Mammary microvascular endothelial cell (primary cell): ENCODE data around the gene LRRD1. TPM values are rescaled to one million over a fixed set of nuclear protein-coding genes. Genes with fewer than 3 reads are reported as not detected.

Experiments
- total RNA-seq: library from RNA; depleted of rRNA; stranded (reverse); fragments of >200 nt; gene quantifications from 2 replicates; pipeline ENCODE4 v1.2.3, GENCODE V29; 2015

LRRD1 gene
- 0.07 TPM in 1 of 2 replicates, not detected in the other for total RNA-seq

GRCh38 chr7:92178928-92179924 lies at the start of gene LRRD1:
Gene LRRD1 (minus strand): TSS chr7:92179142. CDS start chr7:92165202, 13,940 bp downstream.

GRCh38 chr7:92134271-92135051 lies 44.5 kb downstream of the LRRD1 start, which contains the start of gene CYP51A1:
Gene CYP51A1 (minus strand): TSS chr7:92134477. CDS start chr7:92134364, 113 bp downstream.

Other genes starting within 250 kb of the LRRD1 start
- 15.9 and 16.3 TPM in 2 replicates for gene AKAP9, start 238.3 kb downstream of the LRRD1 start, total RNA-seq
- gene CYP51A1, start 44.7 kb downstream of the LRRD1 start, total RNA-seq = 107 and 109 TPM in 2 replicates
- 24.8 and 27.2 TPM in 2 replicates for gene KRIT1, start 66.8 kb upstream of the LRRD1 start, total RNA-seq
- gene ANKIB1, start 66.8 kb upstream of the LRRD1 start, total RNA-seq = 18.7 and 19.2 TPM in 2 replicates